HEK293 (cell line): Measurements from ENCODE around the gene ZNF197.

Experiments
- BCL11A ChIP-seq: fragments of 450-650 bp; formaldehyde crosslinking; IDR thresholded peaks from 2 replicates; pipeline ENCODE4 v1.5.1; 2016; ENCODE audit warnings: low read depth, missing biosample characterization, missing genetic modification characterization
- FEZF1 ChIP-seq: fragments of 450-650 bp; formaldehyde crosslinking; IDR thresholded peaks from 2 replicates; pipeline ENCODE4 v1.5.1; 2016; ENCODE audit warnings: missing biosample characterization, missing genetic modification characterization
- RBAK ChIP-seq: fragments of 450-650 bp; formaldehyde crosslinking; IDR thresholded peaks from 2 replicates; pipeline ENCODE4 v1.5.1; 2016; ENCODE audit warnings: missing biosample characterization, missing genetic modification characterization
- TSHZ1 ChIP-seq: fragments of 450-650 bp; formaldehyde crosslinking; IDR thresholded peaks from 2 replicates; pipeline ENCODE4 v1.5.1; 2016; ENCODE audit warnings: missing biosample characterization, missing genetic modification characterization, borderline replicate concordance
- YY2 ChIP-seq: fragments of 450-650 bp; formaldehyde crosslinking; IDR thresholded peaks from 2 replicates; pipeline ENCODE4 v1.5.1; 2016; ENCODE audit warnings: missing biosample characterization, missing genetic modification characterization
- ZBTB21 ChIP-seq: fragments of 450-650 bp; formaldehyde crosslinking; IDR thresholded peaks from 2 replicates; pipeline ENCODE4 v1.5.1; 2017; ENCODE audit warnings: missing biosample characterization, missing genetic modification characterization
- ZFP3 ChIP-seq: fragments of 450-650 bp; formaldehyde crosslinking; IDR thresholded peaks from 2 replicates; pipeline ENCODE4 v1.5.1; 2016; ENCODE audit warnings: low read depth, missing biosample characterization, missing genetic modification characterization
- ZIC2 ChIP-seq: fragments of 450-650 bp; formaldehyde crosslinking; IDR thresholded peaks from 2 replicates; pipeline ENCODE4 v1.5.1; 2016; ENCODE audit warnings: missing biosample characterization, missing genetic modification characterization
- ZNF169 ChIP-seq: fragments of 450-650 bp; formaldehyde crosslinking; IDR thresholded peaks from 2 replicates; pipeline ENCODE4 v1.5.1; 2016; ENCODE audit warnings: missing biosample characterization, missing genetic modification characterization
- ZNF248 ChIP-seq: fragments of 450-650 bp; formaldehyde crosslinking; IDR thresholded peaks from 2 replicates; pipeline ENCODE4 v1.5.1; 2017; ENCODE audit warnings: missing biosample characterization, missing genetic modification characterization
- ZNF311 ChIP-seq: fragments of 450-650 bp; formaldehyde crosslinking; IDR thresholded peaks from 2 replicates; pipeline ENCODE4 v1.5.1; 2017; ENCODE audit warnings: missing biosample characterization, missing genetic modification characterization, borderline replicate concordance
- ZNF37A ChIP-seq: fragments of 450-650 bp; IDR thresholded peaks from 2 replicates; pipeline ENCODE4 v1.5.1; 2018; ENCODE audit warnings: missing biosample characterization, missing genetic modification characterization
- ZNF398 ChIP-seq: fragments of 450-650 bp; formaldehyde crosslinking; IDR thresholded peaks from 2 replicates; pipeline ENCODE4 v1.5.1; 2017; ENCODE audit warnings: missing biosample characterization, missing genetic modification characterization
- ZNF404 ChIP-seq: fragments of 450-650 bp; formaldehyde crosslinking; IDR thresholded peaks from 2 replicates; pipeline ENCODE4 v1.5.1; 2017; ENCODE audit warnings: missing biosample characterization, missing genetic modification characterization
- ZNF488 ChIP-seq: fragments of 450-650 bp; formaldehyde crosslinking; IDR thresholded peaks from 2 replicates; pipeline ENCODE4 v1.5.1; 2016; ENCODE audit warnings: missing biosample characterization, missing genetic modification characterization
- ZNF518A ChIP-seq: fragments of 450-650 bp; formaldehyde crosslinking; conservative IDR thresholded peaks from 2 replicates; pipeline ENCODE4 v1.5.1; 2016; ENCODE audit warnings: low read depth, missing biosample characterization, missing genetic modification characterization
- ZNF561 ChIP-seq: fragments of 450-650 bp; IDR thresholded peaks from 2 replicates; pipeline ENCODE4 v1.5.1; 2018; ENCODE audit warnings: missing biosample characterization, missing genetic modification characterization, borderline replicate concordance
- ZNF571 ChIP-seq: fragments of 450-650 bp; formaldehyde crosslinking; IDR thresholded peaks from 2 replicates; pipeline ENCODE4 v1.5.0; 2017; ENCODE audit warnings: missing biosample characterization, missing genetic modification characterization
- ZNF654 ChIP-seq: fragments of 450-650 bp; formaldehyde crosslinking; IDR thresholded peaks from 2 replicates; pipeline ENCODE4 v1.5.1; 2016; ENCODE audit warnings: low read depth, missing biosample characterization, missing genetic modification characterization
- ZNF658 ChIP-seq: fragments of 450-650 bp; formaldehyde crosslinking; IDR thresholded peaks from 2 replicates; pipeline ENCODE4; 2016; ENCODE audit warnings: missing biosample characterization, missing genetic modification characterization
- ZNF76 ChIP-seq: fragments of 450-650 bp; formaldehyde crosslinking; IDR thresholded peaks from 2 replicates; pipeline ENCODE4; 2016; ENCODE audit warnings: low read depth, missing biosample characterization, missing genetic modification characterization, borderline replicate concordance
- ZNF776 ChIP-seq: fragments of 450-650 bp; formaldehyde crosslinking; IDR thresholded peaks from 2 replicates; pipeline ENCODE4 v1.5.0; 2017; ENCODE audit warnings: missing biosample characterization, missing genetic modification characterization, borderline replicate concordance
- ZNF791 ChIP-seq: fragments of 450-650 bp; formaldehyde crosslinking; IDR thresholded peaks from 2 replicates; pipeline ENCODE4 v1.5.1; 2016; ENCODE audit warnings: missing biosample characterization, missing genetic modification characterization
- TF ChIP-seq, protein P1 (sequence below): fragments of 450-650 bp; formaldehyde crosslinking; IDR thresholded peaks from 2 replicates; pipeline ENCODE4 v1.5.1; 2016; ENCODE audit warnings: missing biosample characterization, missing genetic modification characterization

Gene ZNF197

GRCh38 chr3:44624749-44625480 is at the start of gene ZNF197 (continued):
- no peak for TF ChIP-seq ZNF488 (tag by site-specific recombination)
- TF ChIP-seq YY2 (tag by site-specific recombination), result no peak
- TF ChIP-seq ZNF169 (tag by site-specific recombination), result no peak
- TF ChIP-seq ZNF37A, result no peak
- TF ChIP-seq ZNF791 (tag by site-specific recombination), result no peak
- no peak for TF ChIP-seq FEZF1 (tag by site-specific recombination)
- no peak for TF ChIP-seq ZNF654
- peak; percentile 49; the same call in 1 of the 2 replicates for TF ChIP-seq ZNF76 (tag by site-specific recombination)
- no peak for TF ChIP-seq TSHZ1 (tag by site-specific recombination)
- no peak for TF ChIP-seq ZNF658
- TF ChIP-seq RBAK (tag by site-specific recombination), result no peak
- no peak for TF ChIP-seq ZNF398 (tag by site-specific recombination)
- no peak for TF ChIP-seq ZNF248 (tag by site-specific recombination)
- no peak for TF ChIP-seq BCL11A (tag by site-specific recombination)
- no peak for TF ChIP-seq ZNF776 (tag by site-specific recombination)
- no peak for TF ChIP-seq ZBTB21 (tag by site-specific recombination)
- TF ChIP-seq ZIC2 (tag by site-specific recombination), result no peak
- peak; percentile 46; the same call in 1 of the 2 replicates for TF ChIP-seq ZNF561 (tag by site-specific recombination)
- peak; percentile 92 for TF ChIP-seq ZNF518A (tag by site-specific recombination)
- TF ChIP-seq ZNF311 (tag by site-specific recombination), result no peak
- TF ChIP-seq ZFP3 (tag by site-specific recombination), result no peak
- TF ChIP-seq, protein P1, sequence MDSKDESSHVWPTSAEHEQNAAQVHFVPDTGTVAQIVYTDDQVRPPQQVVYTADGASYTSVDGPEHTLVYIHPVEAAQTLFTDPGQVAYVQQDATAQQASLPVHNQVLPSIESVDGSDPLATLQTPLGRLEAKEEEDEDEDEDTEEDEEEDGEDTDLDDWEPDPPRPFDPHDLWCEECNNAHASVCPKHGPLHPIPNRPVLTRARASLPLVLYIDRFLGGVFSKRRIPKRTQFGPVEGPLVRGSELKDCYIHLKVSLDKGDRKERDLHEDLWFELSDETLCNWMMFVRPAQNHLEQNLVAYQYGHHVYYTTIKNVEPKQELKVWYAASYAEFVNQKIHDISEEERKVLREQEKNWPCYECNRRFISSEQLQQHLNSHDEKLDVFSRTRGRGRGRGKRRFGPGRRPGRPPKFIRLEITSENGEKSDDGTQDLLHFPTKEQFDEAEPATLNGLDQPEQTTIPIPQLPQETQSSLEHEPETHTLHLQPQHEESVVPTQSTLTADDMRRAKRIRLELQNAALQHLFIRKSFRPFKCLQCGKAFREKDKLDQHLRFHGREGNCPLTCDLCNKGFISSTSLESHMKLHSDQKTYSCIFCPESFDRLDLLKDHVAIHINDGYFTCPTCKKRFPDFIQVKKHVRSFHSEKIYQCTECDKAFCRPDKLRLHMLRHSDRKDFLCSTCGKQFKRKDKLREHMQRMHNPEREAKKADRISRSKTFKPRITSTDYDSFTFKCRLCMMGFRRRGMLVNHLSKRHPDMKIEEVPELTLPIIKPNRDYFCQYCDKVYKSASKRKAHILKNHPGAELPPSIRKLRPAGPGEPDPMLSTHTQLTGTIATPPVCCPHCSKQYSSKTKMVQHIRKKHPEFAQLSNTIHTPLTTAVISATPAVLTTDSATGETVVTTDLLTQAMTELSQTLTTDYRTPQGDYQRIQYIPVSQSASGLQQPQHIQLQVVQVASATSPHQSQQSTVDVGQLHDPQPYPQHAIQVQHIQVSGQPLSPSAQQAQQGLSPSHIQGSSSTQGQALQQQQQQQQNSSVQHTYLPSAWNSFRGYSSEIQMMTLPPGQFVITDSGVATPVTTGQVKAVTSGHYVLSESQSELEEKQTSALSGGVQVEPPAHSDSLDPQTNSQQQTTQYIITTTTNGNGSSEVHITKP (tag by site-specific recombination), result no peak
- TF ChIP-seq ZNF404 (tag by site-specific recombination), result no peak
- no peak for TF ChIP-seq ZNF571 (tag by site-specific recombination)
